HG02642 (cell line): ENCODE results near the gene SLK.

Source experiments
- ATAC-seq: cut with Tn5 transposase; IDR thresholded peaks from one replicate; pipeline ENCODE4 v1.9.1; 2021; ENCODE audit warnings: mild to moderate bottlenecking; ENCODE audit not compliant: unreplicated experiment, poor library complexity

SLK gene

GRCh38 chr10:103985726-103986125 is 18.8 kb downstream of the SLK start:
- no peak for ATAC-seq

GRCh38 chr10:103986360-103986759 is 19.4 kb downstream of the SLK start:
- ATAC-seq = no peak

- no peak for ATAC-seq
Observed at GRCh38 chr10:103990121-103990520, 23.2 kb downstream of the SLK start.

GRCh38 chr10:103990531-103990930 is 23.6 kb downstream of the SLK start:
- no peak for ATAC-seq

GRCh38 chr10:103991393-103992128 is 24.6 kb downstream of the SLK start:
- ATAC-seq = no peak

GRCh38 chr10:103995134-103995533 is 28.2 kb downstream of the SLK start:
- ATAC-seq = no peak

GRCh38 chr10:103998805-103999204 is 31.9 kb downstream of the SLK start:
- ATAC-seq = no peak

GRCh38 chr10:104002911-104003310 is 36.0 kb downstream of the SLK start:
- ATAC-seq = no peak

- no peak for ATAC-seq
Observed at GRCh38 chr10:104005172-104005863, 38.4 kb downstream of the SLK start.

- no peak for ATAC-seq
Observed at GRCh38 chr10:104011904-104012303, 45.0 kb downstream of the SLK start.

GRCh38 chr10:104013489-104013888 is 46.5 kb downstream of the SLK start:
- no peak for ATAC-seq

GRCh38 chr10:104014176-104014575 is 47.2 kb downstream of the SLK start:
- ATAC-seq = no peak

GRCh38 chr10:104016661-104017060 is 49.7 kb downstream of the SLK start:
- no peak for ATAC-seq

GRCh38 chr10:104018471-104018870 is 51.5 kb downstream of the SLK start:
- ATAC-seq = no peak

GRCh38 chr10:104020020-104020419 is 53.1 kb downstream of the SLK start:
- ATAC-seq = no peak

- no peak for ATAC-seq
Observed at GRCh38 chr10:104021246-104021645, 54.3 kb downstream of the SLK start.

- ATAC-seq = no peak
Observed at GRCh38 chr10:104022026-104022425, 55.1 kb downstream of the SLK start.

GRCh38 chr10:104025524-104025923 is 58.6 kb downstream of the SLK start:
- ATAC-seq = no peak

- ATAC-seq = no peak
Observed at GRCh38 chr10:104026762-104027161, 59.8 kb downstream of the SLK start.

- no peak for ATAC-seq
Observed at GRCh38 chr10:104028146-104028545, 61.2 kb downstream of the SLK start.

- ATAC-seq = no peak
Observed at GRCh38 chr10:104028823-104029520, 62.0 kb downstream of the SLK start.
